ENCODE data around the gene NAA40.

NAA40 gene

GRCh38 chr11:63945477-63946163, 6.8 kb downstream of the NAA40 start:
- peak in 1 of 2 experiments; percentile 64 for DNase-seq (ENCODE audit: low read depth in 1 of 2, low spot score in 1 of 2)
- no peak overlapping the region for H3K27ac ChIP-seq (replicated peaks)
- no peaks in the 10 kb centered on the region for H3K27me3 ChIP-seq (ENCODE audit: insufficient read depth, poor library complexity, severe bottlenecking)
- no peak overlapping the region for H3K4me3 ChIP-seq (replicated peaks; ENCODE audit: insufficient read depth, low read length)
- peak; percentile 51 for TF ChIP-seq CTCF (IDR thresholded peaks at IDR 0.05; ENCODE audit: insufficient read depth, low read length)
- TF ChIP-seq POLR2AphosphoS5 (IDR thresholded peaks at IDR 0.05; ENCODE audit: low read depth): no peak

DNA sequence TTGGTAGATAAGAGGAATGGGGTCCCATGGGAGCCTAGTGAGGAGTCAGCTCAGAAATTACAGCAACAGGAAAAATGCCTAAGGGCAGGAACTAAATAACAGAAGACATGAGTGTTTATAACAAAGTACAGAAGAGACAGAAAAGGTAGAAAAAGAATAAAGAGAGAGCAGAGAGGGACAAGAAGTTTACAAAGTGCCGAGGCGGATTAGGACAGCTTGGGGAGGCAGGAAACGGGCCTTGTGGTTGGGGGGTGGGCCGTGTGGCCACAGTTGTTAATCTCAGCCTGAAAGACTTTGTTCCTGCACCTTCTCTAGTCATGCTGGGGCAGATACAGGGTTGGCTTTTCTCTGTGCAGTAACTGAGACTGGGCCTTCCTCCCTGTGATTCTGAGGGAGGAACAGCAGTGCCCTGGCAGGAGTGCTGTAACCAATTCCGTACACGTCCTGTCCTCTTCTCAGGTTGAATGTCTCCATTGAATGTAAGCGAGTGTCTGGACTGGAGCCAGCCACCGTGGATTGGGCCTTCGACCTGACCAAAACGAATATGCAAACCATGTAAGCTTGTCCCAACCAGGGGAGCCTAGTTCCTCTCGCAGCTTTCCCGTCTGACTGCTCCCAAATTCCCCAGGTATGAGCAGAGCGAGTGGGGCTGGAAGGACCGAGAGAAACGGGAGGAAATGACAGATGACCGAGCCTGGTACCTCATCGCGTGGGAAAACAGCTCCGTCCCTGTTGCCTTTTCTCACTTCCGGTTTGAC, 13.2 kb downstream of the NAA40 start:
- Histone ChIP-seq H3K27me3 (ENCODE audit: insufficient read depth, poor library complexity, severe bottlenecking) (no peaks in the 10 kb centered on the region), H3K4me3 (replicated peaks; ENCODE audit: insufficient read depth, low read length) (no peak overlapping the region), H3K27ac (replicated peaks) (peak overlapping the region; percentile 41)
- TF ChIP-seq CTCF (IDR thresholded peaks at IDR 0.05; ENCODE audit: insufficient read depth, low read length): no peak
- TF ChIP-seq SPI1 (IDR thresholded peaks at IDR 0.05; ENCODE audit: borderline replicate concordance, low read depth): peak; percentile 82
- 0 out of 2 replicates have a peak, but pooled peaks have one; percentile 22 for TF ChIP-seq POLR2AphosphoS5 (IDR thresholded peaks at IDR 0.05; ENCODE audit: low read depth)
- TF ChIP-seq, protein P1, sequence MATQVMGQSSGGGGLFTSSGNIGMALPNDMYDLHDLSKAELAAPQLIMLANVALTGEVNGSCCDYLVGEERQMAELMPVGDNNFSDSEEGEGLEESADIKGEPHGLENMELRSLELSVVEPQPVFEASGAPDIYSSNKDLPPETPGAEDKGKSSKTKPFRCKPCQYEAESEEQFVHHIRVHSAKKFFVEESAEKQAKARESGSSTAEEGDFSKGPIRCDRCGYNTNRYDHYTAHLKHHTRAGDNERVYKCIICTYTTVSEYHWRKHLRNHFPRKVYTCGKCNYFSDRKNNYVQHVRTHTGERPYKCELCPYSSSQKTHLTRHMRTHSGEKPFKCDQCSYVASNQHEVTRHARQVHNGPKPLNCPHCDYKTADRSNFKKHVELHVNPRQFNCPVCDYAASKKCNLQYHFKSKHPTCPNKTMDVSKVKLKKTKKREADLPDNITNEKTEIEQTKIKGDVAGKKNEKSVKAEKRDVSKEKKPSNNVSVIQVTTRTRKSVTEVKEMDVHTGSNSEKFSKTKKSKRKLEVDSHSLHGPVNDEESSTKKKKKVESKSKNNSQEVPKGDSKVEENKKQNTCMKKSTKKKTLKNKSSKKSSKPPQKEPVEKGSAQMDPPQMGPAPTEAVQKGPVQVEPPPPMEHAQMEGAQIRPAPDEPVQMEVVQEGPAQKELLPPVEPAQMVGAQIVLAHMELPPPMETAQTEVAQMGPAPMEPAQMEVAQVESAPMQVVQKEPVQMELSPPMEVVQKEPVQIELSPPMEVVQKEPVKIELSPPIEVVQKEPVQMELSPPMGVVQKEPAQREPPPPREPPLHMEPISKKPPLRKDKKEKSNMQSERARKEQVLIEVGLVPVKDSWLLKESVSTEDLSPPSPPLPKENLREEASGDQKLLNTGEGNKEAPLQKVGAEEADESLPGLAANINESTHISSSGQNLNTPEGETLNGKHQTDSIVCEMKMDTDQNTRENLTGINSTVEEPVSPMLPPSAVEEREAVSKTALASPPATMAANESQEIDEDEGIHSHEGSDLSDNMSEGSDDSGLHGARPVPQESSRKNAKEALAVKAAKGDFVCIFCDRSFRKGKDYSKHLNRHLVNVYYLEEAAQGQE (IDR thresholded peaks at IDR 0.05; ENCODE audit: insufficient replicate concordance, low read depth): no peak
- TF ChIP-seq GABPA (IDR thresholded peaks at IDR 0.05; ENCODE audit: low read depth): no peak
- DNase-seq (ENCODE audit: low read depth in 1 of 2, low spot score in 1 of 2): peak in 1 of 2 experiments; percentile 67

DNA sequence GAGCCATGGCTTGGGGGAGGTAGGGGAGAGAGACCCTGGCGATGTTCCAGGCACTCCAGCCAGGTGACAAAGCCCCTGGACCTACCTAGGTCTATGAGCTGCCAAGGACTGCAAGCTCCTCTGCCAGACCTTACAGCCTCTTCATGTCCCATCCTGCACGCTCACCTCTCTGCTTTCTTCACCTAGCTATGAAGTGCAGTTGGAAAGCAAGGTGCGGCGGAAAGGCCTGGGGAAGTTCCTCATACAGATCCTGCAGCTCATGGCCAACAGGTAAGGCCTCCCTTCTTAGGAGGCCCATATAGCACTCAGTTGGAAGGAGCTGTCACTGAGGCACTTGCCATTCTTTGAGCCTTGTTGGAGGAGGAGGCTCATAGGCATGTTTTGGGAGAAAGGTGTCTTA, 13.8 kb downstream of the NAA40 start:
- DNase-seq (ENCODE audit: low read depth in 1 of 2, low spot score in 1 of 2): no peak
- H3K27ac ChIP-seq (replicated peaks): no peak overlapping the region
- TF ChIP-seq POLR2AphosphoS5 (IDR thresholded peaks at IDR 0.05; ENCODE audit: low read depth): no peak
- TF ChIP-seq GABPA (IDR thresholded peaks at IDR 0.05; ENCODE audit: low read depth): no peak
- TF ChIP-seq, protein P1 (IDR thresholded peaks at IDR 0.05; ENCODE audit: insufficient replicate concordance, low read depth): no peak
- no peak for TF ChIP-seq SPI1 (IDR thresholded peaks at IDR 0.05; ENCODE audit: borderline replicate concordance, low read depth)
- no peak for TF ChIP-seq CTCF (IDR thresholded peaks at IDR 0.05; ENCODE audit: insufficient read depth, low read length)
- H3K27me3 ChIP-seq (ENCODE audit: insufficient read depth, poor library complexity, severe bottlenecking): no peaks in the 10 kb centered on the region
- no peak overlapping the region for H3K4me3 ChIP-seq (replicated peaks; ENCODE audit: insufficient read depth, low read length)

Measured in HL-60 (cell line).